ENCODE results near the gene OTOG.

Gene OTOG

GRCh38 chr11:17606233-17607082 is 59.4 kb downstream of the OTOG start:
- Histone ChIP-seq H3K4me1 (ENCODE audit: control insufficient read depth, low read length) (no peaks in the 10 kb centered on the region), H3K27me3 (ENCODE audit: control insufficient read depth, low read length) (no peaks in the 10 kb centered on the region), H3K36me3 (ENCODE audit: control insufficient read depth, low read length) (no peaks in the 10 kb centered on the region), H3K4me3 (ENCODE audit: low read length) (no peak overlapping the region), H3K27ac (ENCODE audit: low read depth, low read length) (no peak overlapping the region), H3K4me2 (ENCODE audit: low read length) (no peak overlapping the region), H3K9me3 (ENCODE audit: control insufficient read depth, insufficient read depth, low read length) (no peaks in the 10 kb centered on the region), H3K79me2 (ENCODE audit: control insufficient read depth, low read length) (no peaks in the 10 kb centered on the region), H3F3A (ENCODE audit: control insufficient read depth, insufficient read depth) (no peaks in the 10 kb centered on the region), H3K9me2 (replicated peaks; ENCODE audit: control insufficient read depth, low read length) (no peaks in the 10 kb centered on the region), H4K20me1 (ENCODE audit: control insufficient read depth, insufficient read depth, low read depth, low read length) (no peaks in the 10 kb centered on the region)
- TF ChIP-seq EZH2phosphoT487 (IDR thresholded peaks at IDR 0.05; ENCODE audit: borderline replicate concordance, low read length) (no peak), CTCF (IDR thresholded peaks at IDR 0.05; ENCODE audit: low read depth, low read length, poor library complexity, severe bottlenecking) (no peak)

DNA sequence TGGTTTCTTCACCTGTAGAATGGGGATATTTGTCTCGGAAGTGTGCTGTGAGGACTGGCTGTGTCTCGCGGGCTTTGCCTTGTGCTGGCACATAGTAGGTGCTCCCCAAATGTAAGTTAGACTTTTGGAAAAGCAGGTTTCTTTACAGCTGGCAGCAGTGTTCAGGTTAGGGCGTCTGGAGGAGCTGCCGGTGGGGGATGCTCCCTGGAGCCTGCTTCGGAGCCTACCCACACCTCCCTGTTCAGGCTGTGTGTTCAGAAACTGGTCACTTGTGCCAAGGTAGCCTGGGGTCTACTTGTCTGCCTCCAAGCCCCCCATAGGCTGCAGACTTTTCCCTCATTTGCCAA is 60.0 kb downstream of the OTOG start:
- H3K36me3 ChIP-seq (ENCODE audit: control insufficient read depth, low read length), result no peaks in the 10 kb centered on the region
- H3K79me2 ChIP-seq (ENCODE audit: control insufficient read depth, low read length), result no peaks in the 10 kb centered on the region
- TF ChIP-seq CTCF (IDR thresholded peaks at IDR 0.05; ENCODE audit: low read depth, low read length, poor library complexity, severe bottlenecking), result no peak
- no peak for TF ChIP-seq EZH2phosphoT487 (IDR thresholded peaks at IDR 0.05; ENCODE audit: borderline replicate concordance, low read length)
- no peaks in the 10 kb centered on the region for H3K9me2 ChIP-seq (replicated peaks; ENCODE audit: control insufficient read depth, low read length)
- no peaks in the 10 kb centered on the region for H3K9me3 ChIP-seq (ENCODE audit: control insufficient read depth, insufficient read depth, low read length)
- no peaks in the 10 kb centered on the region for H3F3A ChIP-seq (ENCODE audit: control insufficient read depth, insufficient read depth)
- no peaks in the 10 kb centered on the region for H4K20me1 ChIP-seq (ENCODE audit: control insufficient read depth, insufficient read depth, low read depth, low read length)
- no peaks in the 10 kb centered on the region for H3K27me3 ChIP-seq (ENCODE audit: control insufficient read depth, low read length)
- no peak overlapping the region for H3K4me3 ChIP-seq (ENCODE audit: low read length)
- no peaks in the 10 kb centered on the region for H3K4me1 ChIP-seq (ENCODE audit: control insufficient read depth, low read length)
- no peak overlapping the region for H3K27ac ChIP-seq (ENCODE audit: low read depth, low read length)
- H3K4me2 ChIP-seq (ENCODE audit: low read length), result no peak overlapping the region

GRCh38 chr11:17607591-17608570 is 60.8 kb downstream of the OTOG start:
- Histone ChIP-seq H3K27ac (ENCODE audit: low read depth, low read length) (no peak overlapping the region), H3K79me2 (ENCODE audit: control insufficient read depth, low read length) (no peaks in the 10 kb centered on the region), H3K9me3 (ENCODE audit: control insufficient read depth, insufficient read depth, low read length) (no peaks in the 10 kb centered on the region), H3F3A (ENCODE audit: control insufficient read depth, insufficient read depth) (no peaks in the 10 kb centered on the region), H4K20me1 (ENCODE audit: control insufficient read depth, insufficient read depth, low read depth, low read length) (no peaks in the 10 kb centered on the region), H3K27me3 (ENCODE audit: control insufficient read depth, low read length) (no peaks in the 10 kb centered on the region), H3K36me3 (ENCODE audit: control insufficient read depth, low read length) (no peaks in the 10 kb centered on the region), H3K9me2 (replicated peaks; ENCODE audit: control insufficient read depth, low read length) (no peaks in the 10 kb centered on the region), H3K4me2 (ENCODE audit: low read length) (no peak overlapping the region), H3K4me1 (ENCODE audit: control insufficient read depth, low read length) (no peaks in the 10 kb centered on the region), H3K4me3 (ENCODE audit: low read length) (no peak overlapping the region)
- TF ChIP-seq EZH2phosphoT487 (IDR thresholded peaks at IDR 0.05; ENCODE audit: borderline replicate concordance, low read length), result no peak
- TF ChIP-seq CTCF (IDR thresholded peaks at IDR 0.05; ENCODE audit: low read depth, low read length, poor library complexity, severe bottlenecking), result no peak

Measured in DOHH2 (cell line).